HepG2 (cell line): Measurements from ENCODE around the gene WDR81. TPM values are rescaled to one million over a fixed set of nuclear protein-coding genes. Genes with fewer than 3 reads are reported as not detected.

Source experiments
- CENPBD1 ChIP-seq: sonication (generic); formaldehyde crosslinking; IDR thresholded peaks from 2 replicates; pipeline ENCODE4 v1.8.0; 2022; ENCODE audit warnings: missing genetic modification reagents, low read depth, mild to moderate bottlenecking, borderline replicate concordance
- DR1 ChIP-seq: sonication (generic); formaldehyde crosslinking; IDR thresholded peaks from 2 replicates; pipeline ENCODE4 v1.8.0; 2021; ENCODE audit warnings: mild to moderate bottlenecking, missing genetic modification reagents, inconsistent platforms
- MNT ChIP-seq: fragments of 450-650 bp; IDR thresholded peaks from 2 replicates; pipeline ENCODE4 v1.6.1; 2016
- PHF8 ChIP-seq: sonication (generic); formaldehyde crosslinking; IDR thresholded peaks from 2 replicates; pipeline ENCODE4 v1.5.0; 2020; ENCODE audit warnings: missing genetic modification reagents
- SALL2 ChIP-seq: sonication (generic); formaldehyde crosslinking; IDR thresholded peaks from 2 replicates; pipeline ENCODE4 v1.8.1; 2023; ENCODE audit warnings: mild to moderate bottlenecking, missing genetic modification reagents, inconsistent platforms
- TRIM22 ChIP-seq: fragments of 450-650 bp; IDR thresholded peaks from 2 replicates; pipeline ENCODE4 v1.6.1; 2017
- ZFP1 ChIP-seq: IDR thresholded peaks from 2 replicates; pipeline ENCODE4 v1.6.1; 2016
- ZHX2 ChIP-seq, 2 experiments: sonication (generic) in 1 of 2; formaldehyde crosslinking in 1 of 2; IDR thresholded peaks; 2 replicates each; pipeline versions ENCODE4 v1.6.1 to v1.9.0; 2014 to 2022; ENCODE audit warnings: antibody characterized with exemption in 1 of 2, borderline replicate concordance in 1 of 2, inconsistent platforms in 1 of 2, low read depth in 1 of 2, missing genetic modification reagents in 1 of 2
- ZNF343 ChIP-seq: sonication (generic); formaldehyde crosslinking; IDR thresholded peaks from 2 replicates; pipeline ENCODE4 v1.4.0; 2020; ENCODE audit warnings: mild to moderate bottlenecking, missing genetic modification reagents
- ZNF572 ChIP-seq: sonication (generic); formaldehyde crosslinking; IDR thresholded peaks from 2 replicates; pipeline ENCODE4 v1.5.1; 2020; ENCODE audit warnings: mild to moderate bottlenecking, missing genetic modification reagents
- ZNF660 ChIP-seq: sonication (generic); formaldehyde crosslinking; IDR thresholded peaks from 2 replicates; pipeline ENCODE4 v1.5.1; 2020; ENCODE audit warnings: mild to moderate bottlenecking, low read depth, missing genetic modification reagents, borderline replicate concordance
- ZNF75D ChIP-seq: sonication (generic); formaldehyde crosslinking; IDR thresholded peaks from 2 replicates; pipeline ENCODE4 v1.8.1; 2023; ENCODE audit warnings: missing genetic modification reagents, mild to moderate bottlenecking, borderline replicate concordance
- ZNF788 ChIP-seq: sonication (generic); formaldehyde crosslinking; IDR thresholded peaks from 2 replicates; pipeline ENCODE4 v1.5.0; 2020; ENCODE audit warnings: mild to moderate bottlenecking, missing genetic modification reagents, borderline replicate concordance
- polyA plus RNA-seq, 8 experiments: library from polyadenylated mRNA; depleted of rRNA in 3 of 8; stranded (reverse) in 7 of 8; unstranded in 1 of 8; fragments of >200 nt; fragmentation: Illumina TruSeq in 4 of 8; extraction: Trizol in 4 of 8; gene quantifications; 2 replicates each; pipeline versions ENCODE4 v1.2.1 to v1.2.3, GENCODE V29; 2011 to 2016; ENCODE audit warnings: low read depth in 4 of 8, missing spikeins in 1 of 8, mixed read lengths in 1 of 8; ENCODE audit not compliant: insufficient read depth in 1 of 8
- total RNA-seq, 5 experiments: library from RNA; depleted of rRNA; stranded (reverse); fragments of >200 nt; fragmentation: Illumina TruSeq; extraction: Trizol; gene quantifications; 2 replicates each; pipeline ENCODE4 v1.2.3, GENCODE V29; 2016; ENCODE audit warnings: low read depth in 1 of 5
- TF ChIP-seq, protein P1 (sequence below): sonication (generic); formaldehyde crosslinking; IDR thresholded peaks from 2 replicates; pipeline ENCODE4 v1.8.1; 2023; ENCODE audit warnings: mild to moderate bottlenecking, missing genetic modification reagents, borderline replicate concordance
- TF ChIP-seq, protein P2 (sequence below): sonication (generic); formaldehyde crosslinking; IDR thresholded peaks from 2 replicates; pipeline ENCODE4 v1.5.1; 2020; ENCODE audit warnings: missing genetic modification reagents, mild to moderate bottlenecking, borderline replicate concordance

The WDR81 gene
- total and polyA plus RNA-seq, 2 of the 13 experiments (the other 11 are each of a cell fraction or from before 2014, with no cell fraction given) = 9.1 to 16.7 TPM

DNA sequence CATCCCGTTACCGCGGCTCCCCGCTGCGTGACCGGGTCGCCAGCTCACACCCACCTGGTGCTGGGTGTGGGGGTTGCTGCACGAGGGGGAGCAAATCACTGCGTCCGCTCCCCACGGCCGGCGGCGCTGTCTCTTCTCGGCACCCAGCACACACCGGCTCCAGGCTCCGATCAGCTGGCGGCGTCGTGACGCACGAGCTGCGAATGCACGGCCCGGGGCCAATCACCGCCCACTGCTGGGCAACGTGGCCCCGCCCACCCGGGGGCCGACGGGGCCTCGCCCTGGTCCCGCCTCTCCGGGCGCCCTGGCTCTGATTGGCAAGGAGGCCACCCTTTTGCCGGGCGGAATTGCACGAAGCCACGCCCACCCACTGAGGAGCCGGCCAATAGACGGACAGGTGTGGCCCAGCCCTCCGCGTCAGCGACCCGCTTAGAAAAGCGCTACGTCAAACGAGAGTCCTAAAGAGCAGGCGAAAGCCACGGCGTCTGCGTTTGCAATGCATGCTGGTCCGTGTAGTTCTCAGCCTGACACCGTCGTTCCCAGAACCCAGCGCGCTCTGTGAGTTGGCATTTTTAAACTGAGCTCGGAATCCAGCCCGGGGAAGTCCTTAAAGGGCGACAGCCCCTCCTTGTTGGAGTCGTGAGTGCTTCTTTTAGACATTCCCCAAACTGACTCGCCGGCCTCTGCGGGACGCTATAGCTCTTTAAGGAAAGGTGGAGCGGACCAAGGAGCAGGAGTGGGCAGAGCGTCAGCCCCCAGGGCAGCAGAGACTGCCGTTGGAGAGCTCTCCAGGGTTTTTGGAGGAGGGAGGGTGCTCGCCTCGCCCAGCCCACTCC lies 8.2 kb upstream of the WDR81 start (continued):
- TF ChIP-seq TRIM22 = no peak
- TF ChIP-seq ZNF660 (CRISPR knock-in tag) = no peak
- TF ChIP-seq CENPBD1 (CRISPR knock-in tag) = no peak
- no peak; the same call in 1 of the 2 replicates for TF ChIP-seq ZFP1 (CRISPR knock-in tag)
- TF ChIP-seq, protein P1, sequence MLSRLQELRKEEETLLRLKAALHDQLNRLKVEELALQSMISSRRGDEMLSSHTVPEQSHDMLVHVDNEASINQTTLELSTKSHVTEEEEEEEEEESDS (CRISPR knock-in tag) = no peak
- peak; percentile 74; the same call in 1 of the 2 replicates for TF ChIP-seq ZNF788 (CRISPR knock-in tag)
- TF ChIP-seq PHF8 (CRISPR knock-in tag) = peak; percentile 51
- TF ChIP-seq MNT = peak; percentile 85
- TF ChIP-seq, protein P2, sequence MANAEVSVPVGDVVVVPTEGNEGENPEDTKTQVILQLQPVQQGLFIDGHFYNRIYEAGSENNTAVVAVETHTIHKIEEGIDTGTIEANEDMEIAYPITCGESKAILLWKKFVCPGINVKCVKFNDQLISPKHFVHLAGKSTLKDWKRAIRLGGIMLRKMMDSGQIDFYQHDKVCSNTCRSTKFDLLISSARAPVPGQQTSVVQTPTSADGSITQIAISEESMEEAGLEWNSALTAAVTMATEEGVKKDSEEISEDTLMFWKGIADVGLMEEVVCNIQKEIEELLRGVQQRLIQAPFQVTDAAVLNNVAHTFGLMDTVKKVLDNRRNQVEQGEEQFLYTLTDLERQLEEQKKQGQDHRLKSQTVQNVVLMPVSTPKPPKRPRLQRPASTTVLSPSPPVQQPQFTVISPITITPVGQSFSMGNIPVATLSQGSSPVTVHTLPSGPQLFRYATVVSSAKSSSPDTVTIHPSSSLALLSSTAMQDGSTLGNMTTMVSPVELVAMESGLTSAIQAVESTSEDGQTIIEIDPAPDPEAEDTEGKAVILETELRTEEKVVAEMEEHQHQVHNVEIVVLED (CRISPR knock-in tag) = peak; percentile 99
- no peak for TF ChIP-seq SALL2 (CRISPR knock-in tag)
- peak; percentile 90 for TF ChIP-seq ZHX2 (IDR thresholded peaks at IDR 0.05; ENCODE audit: low read depth)
- TF ChIP-seq ZHX2 (CRISPR knock-in tag; IDR thresholded peaks at IDR 0.05; ENCODE audit: borderline replicate concordance) = no peak
- peak; percentile 49; the same call in 1 of the 2 replicates for TF ChIP-seq DR1 (CRISPR knock-in tag)
- no peak for TF ChIP-seq ZNF75D (CRISPR knock-in tag)
- TF ChIP-seq ZNF572 (CRISPR knock-in tag) = no peak
- TF ChIP-seq ZNF343 (CRISPR knock-in tag) = 0 out of 2 replicates have a peak, but pooled peaks have one; percentile 20
